IPS-11a (cell line): ENCODE results near the gene ZNF44.

Experiments
- H3K4me3 ChIP-seq: one replicate; pipeline ENCODE4 v1.5.1; 2013; ENCODE audit warnings: low read depth, low read length, control low read depth

ZNF44 gene

GRCh38 chr19:12265921-12266704 lies 28.6 kb downstream of the ZNF44 start:
- H3K4me3 ChIP-seq = no peak overlapping the region

- H3K4me3 ChIP-seq = no peak overlapping the region
These were observed 33.1 kb downstream of the ZNF44 start for GRCh38 chr19:12261554-12261953.

GRCh38 chr19:12260861-12261260 lies 33.8 kb downstream of the ZNF44 start:
- no peak overlapping the region for H3K4me3 ChIP-seq

GRCh38 chr19:12260236-12260635 lies 34.4 kb downstream of the ZNF44 start:
- no peak overlapping the region for H3K4me3 ChIP-seq

- no peak overlapping the region for H3K4me3 ChIP-seq
These were observed 39.3 kb downstream of the ZNF44 start for GRCh38 chr19:12255372-12255771.

GRCh38 chr19:12247644-12248222 lies 47.0 kb downstream of the ZNF44 start:
- H3K4me3 ChIP-seq = no peak overlapping the region

GRCh38 chr19:12244370-12244769 lies 50.3 kb downstream of the ZNF44 start:
- H3K4me3 ChIP-seq = no peak overlapping the region

GRCh38 chr19:12237143-12237839 lies 57.4 kb downstream of the ZNF44 start:
- H3K4me3 ChIP-seq = no peak overlapping the region

GRCh38 chr19:12232961-12233360 lies 61.7 kb downstream of the ZNF44 start:
- no peak overlapping the region for H3K4me3 ChIP-seq

- no peak overlapping the region for H3K4me3 ChIP-seq
These were observed 63.6 kb downstream of the ZNF44 start for GRCh38 chr19:12230751-12231733.

- no peak overlapping the region for H3K4me3 ChIP-seq
These were observed 64.7 kb downstream of the ZNF44 start for GRCh38 chr19:12229990-12230389.

- no peak overlapping the region for H3K4me3 ChIP-seq
These were observed 70.0 kb downstream of the ZNF44 start for GRCh38 chr19:12224676-12225075.

GRCh38 chr19:12222980-12223630 lies 71.6 kb downstream of the ZNF44 start:
- H3K4me3 ChIP-seq = no peak overlapping the region
